Stimulated activated CD4-positive, alpha-beta T cell treated with anti-CD3 and anti-CD28 coated beads, Interleukin-4, amount 100 ng/mL, for 4 hours (primary cell): Measurements from ENCODE around the gene GPC6.

Experiments
- DNase-seq, 2 experiments: peaks; one replicate each; pipeline ENCODE4 v3.0.0-alpha.2; 2020

Gene GPC6

GRCh38 chr13:93753639-93754038 is 527.0 kb downstream of the GPC6 start:
- DNase-seq = no peak

GRCh38 chr13:93755341-93755740 is 528.7 kb downstream of the GPC6 start:
- DNase-seq = no peak

- no peak for DNase-seq
These were observed 532.0 kb downstream of the GPC6 start for GRCh38 chr13:93758575-93758974.

- DNase-seq = no peak
These were observed 536.3 kb downstream of the GPC6 start for GRCh38 chr13:93762708-93763426.

GRCh38 chr13:93765062-93765461 is 538.5 kb downstream of the GPC6 start:
- no peak for DNase-seq

- no peak for DNase-seq
These were observed 539.2 kb downstream of the GPC6 start for GRCh38 chr13:93765811-93766210.

GRCh38 chr13:93766719-93767118 is 540.1 kb downstream of the GPC6 start:
- no peak for DNase-seq

- no peak for DNase-seq
These were observed 540.7 kb downstream of the GPC6 start for GRCh38 chr13:93767180-93767916.

- DNase-seq = no peak
These were observed 541.4 kb downstream of the GPC6 start for GRCh38 chr13:93767917-93768409.

GRCh38 chr13:93769101-93769500 is 542.5 kb downstream of the GPC6 start:
- no peak for DNase-seq

GRCh38 chr13:93769607-93770006 is 543.0 kb downstream of the GPC6 start:
- DNase-seq = no peak

GRCh38 chr13:93771227-93771626 is 544.6 kb downstream of the GPC6 start:
- DNase-seq = no peak

GRCh38 chr13:93771782-93772181 is 545.2 kb downstream of the GPC6 start:
- no peak for DNase-seq

- DNase-seq = no peak
These were observed 547.9 kb downstream of the GPC6 start for GRCh38 chr13:93774506-93774905.

GRCh38 chr13:93775027-93775426 is 548.4 kb downstream of the GPC6 start:
- no peak for DNase-seq

GRCh38 chr13:93775507-93776108 is 549.0 kb downstream of the GPC6 start:
- DNase-seq = no peak

GRCh38 chr13:93776936-93777335 is 550.3 kb downstream of the GPC6 start:
- no peak for DNase-seq

GRCh38 chr13:93777504-93777903 is 550.9 kb downstream of the GPC6 start:
- no peak for DNase-seq

- no peak for DNase-seq
These were observed 551.9 kb downstream of the GPC6 start for GRCh38 chr13:93778548-93778947.

- DNase-seq = no peak
These were observed 557.6 kb downstream of the GPC6 start for GRCh38 chr13:93784191-93784590.

GRCh38 chr13:93786846-93787489 is 560.4 kb downstream of the GPC6 start:
- DNase-seq = no peak

- no peak for DNase-seq
These were observed 561.8 kb downstream of the GPC6 start for GRCh38 chr13:93788456-93788855.

GRCh38 chr13:93789058-93789457 is 562.5 kb downstream of the GPC6 start:
- no peak for DNase-seq
